ENCODE data around the gene NOX5. TPM values are rescaled to one million over a fixed set of nuclear protein-coding genes. Genes with fewer than 3 reads are reported as not detected.

NOX5 gene
- total and polyA plus RNA-seq, 2 of the 4 experiments (the other 2 are of a cell fraction): 0.07 TPM; not detected in 1

- no peaks in the 10 kb centered on the region for H3K36me3 ChIP-seq (ENCODE audit: control insufficient read depth, insufficient read depth, low read length)
Observed at GRCh38 chr15:69067296-69067695, 52.8 kb downstream of the NOX5 start.

More at GRCh38 chr15:69067296-69067695, 52.8 kb downstream of the NOX5 start:
- Histone ChIP-seq H3K18ac (ENCODE audit: low read depth, low read length) (no peak overlapping the region), H2AK5ac (ENCODE audit: low read depth, low read length) (no peak overlapping the region), H2BK5ac (ENCODE audit: low read depth, low read length, poor library complexity, severe bottlenecking) (no peak overlapping the region), H3K14ac (replicated peaks; ENCODE audit: low read depth, low read length) (no peak overlapping the region), H3K79me1 (ENCODE audit: low read depth in 1 of 2, low read length in 2 of 2) (no peaks in the 10 kb centered on the region), H3K56ac (ENCODE audit: extremely low read depth, insufficient read depth, low read length) (no peak overlapping the region), H3K9me3 (ENCODE audit: control insufficient read depth, insufficient read depth, low read length) (peaks cover 2% of the 10 kb centered on the region; the same call in 1 of the 2 replicates), H3K27me3 (ENCODE audit: control insufficient read depth, insufficient read depth, low read length) (peaks cover 8% of the 10 kb centered on the region), H3K4ac (ENCODE audit: low read depth, low read length) (no peak overlapping the region), H3K9ac (ENCODE audit: low read depth, low read length) (no peak overlapping the region), H4K20me1 (ENCODE audit: insufficient read depth, low read length) (no peaks in the 10 kb centered on the region), H4K5ac (ENCODE audit: low read depth, low read length) (no peak overlapping the region), H2BK120ac (ENCODE audit: low read depth, low read length) (no peak overlapping the region), H3K4me1 (ENCODE audit: control insufficient read depth, insufficient read depth, low read length) (no peaks in the 10 kb centered on the region), H2AK9ac (replicated peaks; ENCODE audit: low read depth, low read length, poor library complexity) (no peak overlapping the region), H2BK20ac (ENCODE audit: low read depth, low read length) (no peak overlapping the region), H2BK15ac (ENCODE audit: low read depth, low read length) (no peak overlapping the region), H3K23ac (ENCODE audit: low read depth, low read length) (no peak overlapping the region), H3K4me2 (ENCODE audit: low read depth, low read length) (no peak overlapping the region), H4K8ac (ENCODE audit: low read depth in 2 of 2, low read length in 2 of 2) (no peak overlapping the region), H3K4me3 (ENCODE audit: insufficient read depth, low read depth, low read length) (no peak overlapping the region), H4K91ac (ENCODE audit: insufficient read depth, low read depth, low read length) (no peak overlapping the region), H2AFZ (replicated peaks; ENCODE audit: low read length, poor library complexity) (no peak overlapping the region), H3K9me1 (ENCODE audit: insufficient read depth, low read length) (no peaks in the 10 kb centered on the region; the same call in 1 of the 2 replicates), H3K27ac (ENCODE audit: insufficient read depth, low read length) (no peak overlapping the region)
- no TSS peak for BruUV-seq (replicated peaks)
- in situ Hi-C loops (cut with MboI; ENCODE audit: low sequenced_read_pairs) (loop anchor here (5.0 kb wide), 1 partner anchor 155 kb away; no protein-coding TSS in a partner anchor), intact Hi-C loops (cut with micrococcal nuclease) (no loop called here), dilution Hi-C loops (cut with HindIII; ENCODE audit: low sequenced_read_pairs, unreplicated experiment) (no loop called here)
- DNase-seq: no peak
- TF ChIP-seq MAZ (IDR thresholded peaks at IDR 0.05; ENCODE audit: borderline replicate concordance, low read depth, low read length) (no peak), ELK1 (IDR thresholded peaks at IDR 0.05; ENCODE audit: borderline replicate concordance, low read depth, low read length) (no peak), RCOR1 (IDR thresholded peaks at IDR 0.05; ENCODE audit: insufficient replicate concordance, low read length) (no peak), BHLHE40 (IDR thresholded peaks at IDR 0.05; ENCODE audit: low read depth, low read length) (no peak), FOS (IDR thresholded peaks at IDR 0.05; ENCODE audit: low read depth, low read length) (no peak), MXI1 (IDR thresholded peaks at IDR 0.05; ENCODE audit: borderline replicate concordance, low read depth, low read length) (no peak), MAFK (IDR thresholded peaks at IDR 0.05; ENCODE audit: low read depth, low read length) (no peak), CHD1 (IDR thresholded peaks at IDR 0.05; ENCODE audit: low read depth, low read length) (no peak), RFX5 (IDR thresholded peaks at IDR 0.05; ENCODE audit: low read depth, low read length) (no peak), SMC3 (IDR thresholded peaks at IDR 0.05; ENCODE audit: low read depth, low read length) (no peak), USF2 (IDR thresholded peaks at IDR 0.05; ENCODE audit: low read depth, low read length) (no peak), NFE2L2 (IDR thresholded peaks at IDR 0.05; ENCODE audit: low read depth, low read length) (no peak), RAD21 (IDR thresholded peaks at IDR 0.05; ENCODE audit: low read length) (no peak), CEBPB (IDR thresholded peaks at IDR 0.05; ENCODE audit: low read depth, low read length) (no peak)
- ChIA-PET CTCF (no interaction called here), POLR2A (ENCODE audit: unreplicated experiment) (no interaction called here)
- no peak for ATAC-seq (ENCODE audit: low read depth)
- no CpG with 5 or more reads among the region's 1 CpG for WGBS, 2 experiments (ENCODE audit: extremely low coverage in 2 of 2, insufficient read length in 1 of 2)
